Keratinocyte (primary cell): ENCODE data around the gene HMCN2.

Source experiments
- CTCF ChIP-seq, 3 experiments: IDR thresholded peaks in 1 of 3; conservative IDR thresholded peaks in 1 of 3; optimal IDR thresholded peaks in 1 of 3; 2 replicates in 2 of 3; 3 replicates in 1 of 3; pipeline versions ENCODE3 to v1.5.1; 2011; ENCODE audit warnings: low read length in 3 of 3, mild to moderate bottlenecking in 3 of 3, moderate library complexity in 2 of 3, control low read depth in 1 of 3, inconsistent platforms in 1 of 3; ENCODE audit not compliant: insufficient read depth in 2 of 3; ENCODE audit errors: extremely low read depth in 1 of 3
- EZH2 ChIP-seq: IDR thresholded peaks from one replicate; pipeline ENCODE4 v1.6.1; 2012; ENCODE audit warnings: inconsistent platforms, mild to moderate bottlenecking, low read length, moderate library complexity

GRCh38 chr9:130230631-130231030 lies 34.9 kb upstream of the HMCN2 start:
- TF ChIP-seq CTCF (optimal IDR thresholded peaks at IDR 0.05 in 1 of 3, IDR thresholded peaks at IDR 0.05 in 1 of 3, conservative IDR thresholded peaks at IDR 0.05 in 1 of 3; ENCODE audit: extremely low read depth in 1 of 3, insufficient read depth in 2 of 3, low read length in 3 of 3) (no peak), EZH2 (no peak)
